GM23338 (cell line): ENCODE measurements around the gene STOML3. TPM values are rescaled to one million over a fixed set of nuclear protein-coding genes. Genes with fewer than 3 reads are reported as not detected.

Source experiments
- ATAC-seq: fragments of 200-7000 bp; cut with Tn5 transposase; 3 replicates; pipeline ENCODE4 v1.9.1; 2020
- DNase-seq: peaks from one replicate; pipeline ENCODE4 v3.0.0-alpha.2; 2015; ENCODE audit warnings: low spot score
- H2AFZ ChIP-seq: fragments of 200-600 bp; sonication (generic); 2 replicates; pipeline ENCODE4 v1.8.0; 2016; ENCODE audit warnings: antibody characterized with exemption, mild to moderate bottlenecking, moderate library complexity
- H3F3A ChIP-seq: fragments of 200-600 bp; sonication (generic); replicated peaks from 2 replicates; pipeline ENCODE4 v1.8.0; 2017; ENCODE audit warnings: antibody characterized with exemption, mixed run types, low read depth
- H3K27ac ChIP-seq: fragments of 200-600 bp; sonication (generic); 2 replicates; pipeline ENCODE4 v1.6.1; 2016; ENCODE audit warnings: low read depth
- H3K27me3 ChIP-seq: fragments of 200-600 bp; sonication (generic); 2 replicates; pipeline ENCODE4 v1.8.0; 2016; ENCODE audit warnings: mild to moderate bottlenecking, mixed run types, moderate library complexity; ENCODE audit not compliant: insufficient read depth
- H3K36me3 ChIP-seq: fragments of 200-600 bp; sonication (generic); 2 replicates; pipeline ENCODE4 v1.8.0; 2016; ENCODE audit warnings: mild to moderate bottlenecking; ENCODE audit not compliant: insufficient read depth
- H3K4me1 ChIP-seq: fragments of 200-600 bp; sonication (generic); 2 replicates; pipeline ENCODE4 v1.8.0; 2016; ENCODE audit warnings: mild to moderate bottlenecking, moderate library complexity; ENCODE audit not compliant: insufficient read depth
- H3K4me2 ChIP-seq: fragments of 200-600 bp; sonication (generic); 2 replicates; pipeline ENCODE4 v1.7.1; 2017; ENCODE audit warnings: mixed run types
- H3K4me3 ChIP-seq: fragments of 200-600 bp; sonication (generic); 2 replicates; pipeline ENCODE4 v1.6.1; 2016; ENCODE audit warnings: mixed run types
- H3K79me2 ChIP-seq: fragments of 200-600 bp; sonication (generic); replicated peaks from 2 replicates; pipeline ENCODE4 v1.8.0; 2017; ENCODE audit warnings: mild to moderate bottlenecking; ENCODE audit not compliant: insufficient read depth
- H3K9me2 ChIP-seq: fragments of 200-600 bp; sonication (generic); 2 replicates; pipeline ENCODE4 v1.8.0; 2017; ENCODE audit not compliant: insufficient read depth
- H4K20me1 ChIP-seq: fragments of 200-600 bp; sonication (generic); replicated peaks from 2 replicates; pipeline ENCODE4 v1.8.0; 2017; ENCODE audit warnings: mild to moderate bottlenecking; ENCODE audit not compliant: insufficient read depth
- H3K27ac Mint-ChIP-seq: 2 replicates; pipeline ENCODE4 v1.8.0; 2020; ENCODE audit warnings: inconsistent platforms, mild to moderate bottlenecking, moderate library complexity, mixed read lengths
- H3K27me3 Mint-ChIP-seq: 3 replicates; pipeline ENCODE4 v1.8.0; 2022; ENCODE audit warnings: low read depth, mild to moderate bottlenecking, moderate library complexity, mixed read lengths, inconsistent platforms; ENCODE audit not compliant: insufficient read depth, poor library complexity
- H3K36me3 Mint-ChIP-seq: 3 replicates; pipeline ENCODE4 v1.8.0; 2021; ENCODE audit warnings: low read depth, mild to moderate bottlenecking, inconsistent platforms, moderate library complexity, mixed read lengths
- H3K4me1 Mint-ChIP-seq: 3 replicates; pipeline ENCODE4 v1.8.0; 2020; ENCODE audit warnings: mild to moderate bottlenecking, inconsistent platforms, mixed read lengths
- H3K4me3 Mint-ChIP-seq: 3 replicates; pipeline ENCODE4 v1.8.0; 2021; ENCODE audit warnings: moderate library complexity, mild to moderate bottlenecking, inconsistent platforms, mixed read lengths
- H3K9me3 Mint-ChIP-seq: 3 replicates; pipeline ENCODE4 v1.8.0; 2020; ENCODE audit warnings: moderate library complexity, mild to moderate bottlenecking, inconsistent platforms, mixed read lengths
- CREB1 ChIP-seq: fragments of 250-450 bp; sonication (Bioruptor Pico); IDR thresholded peaks from 2 replicates; pipeline ENCODE4 v1.5.0; 2020; ENCODE audit warnings: low read depth, mild to moderate bottlenecking, moderate library complexity
- EZH2 ChIP-seq: fragments of 200-600 bp; sonication (generic); IDR thresholded peaks from one replicate; pipeline ENCODE4 v1.8.0; 2017; ENCODE audit warnings: antibody characterized with exemption, mild to moderate bottlenecking, low read depth; ENCODE audit not compliant: unreplicated experiment
- EZH2phosphoT487 ChIP-seq: fragments of 200-600 bp; sonication (generic); IDR thresholded peaks from one replicate; pipeline ENCODE4 v1.8.1; 2018; ENCODE audit warnings: antibody characterized with exemption; ENCODE audit not compliant: unreplicated experiment
- NANOG ChIP-seq: IDR thresholded peaks from 2 replicates; pipeline ENCODE4 v1.6.1; 2016; ENCODE audit warnings: antibody characterized with exemption, borderline replicate concordance
- POLR2AphosphoS5 ChIP-seq: IDR thresholded peaks from 2 replicates; pipeline ENCODE4 v1.6.1; 2016; ENCODE audit warnings: antibody characterized with exemption, low read depth
- STAT1 ChIP-seq: IDR thresholded peaks from one replicate; pipeline ENCODE4 v1.6.1; 2016; ENCODE audit warnings: antibody characterized with exemption; ENCODE audit not compliant: unreplicated experiment
- ZNF114 ChIP-seq: fragments of 250-450 bp; sonication (Bioruptor Pico); IDR thresholded peaks from 2 replicates; pipeline ENCODE4 v1.5.0; 2020; ENCODE audit warnings: mild to moderate bottlenecking, moderate library complexity
- ZNF331 ChIP-seq: fragments of 250-450 bp; sonication (Bioruptor Pico); IDR thresholded peaks from 2 replicates; pipeline ENCODE4 v1.5.0; 2020; ENCODE audit warnings: low read depth, mild to moderate bottlenecking, moderate library complexity
- polyA plus RNA-seq: library from polyadenylated mRNA; unstranded; fragments of >200 nt; fragmentation: Nextera tagmentation; extraction: Ambion mirVana; gene quantifications from 2 replicates; pipeline ENCODE4 v1.2.1, GENCODE V29; 2016
- total RNA-seq: library from RNA; depleted of rRNA; stranded (reverse); fragments of >200 nt; shearing (Covaris generic); gene quantifications from 2 replicates; pipeline ENCODE4 v1.2.3, GENCODE V29; 2014
- TF ChIP-seq, protein P1 (sequence below): IDR thresholded peaks from one replicate; pipeline ENCODE4 v1.6.1; 2018; ENCODE audit warnings: antibody characterized with exemption; ENCODE audit not compliant: unreplicated experiment
- TF ChIP-seq, protein P2 (sequence below), 2 experiments: fragments of 200-600 bp in 1 of 2; sonication (generic) in 1 of 2; conservative IDR thresholded peaks; 2 replicates each; pipeline versions ENCODE4 v1.5.1 to v1.6.1; 2016 to 2017; ENCODE audit warnings: antibody characterized with exemption in 2 of 2, low read depth in 2 of 2, mild to moderate bottlenecking in 2 of 2, moderate library complexity in 1 of 2
- TF ChIP-seq, protein P3 (sequence below): fragments of 250-450 bp; sonication (Bioruptor Pico); IDR thresholded peaks from 2 replicates; pipeline ENCODE4 v1.5.0; 2020; ENCODE audit warnings: mild to moderate bottlenecking, moderate library complexity
- TF ChIP-seq, protein P4 (sequence below): IDR thresholded peaks from 2 replicates; pipeline ENCODE4 v1.6.1; 2016; ENCODE audit warnings: antibody characterized with exemption

STOML3 gene
- total and polyA plus RNA-seq, 2 experiments from 2014 or later = not detected

DNA sequence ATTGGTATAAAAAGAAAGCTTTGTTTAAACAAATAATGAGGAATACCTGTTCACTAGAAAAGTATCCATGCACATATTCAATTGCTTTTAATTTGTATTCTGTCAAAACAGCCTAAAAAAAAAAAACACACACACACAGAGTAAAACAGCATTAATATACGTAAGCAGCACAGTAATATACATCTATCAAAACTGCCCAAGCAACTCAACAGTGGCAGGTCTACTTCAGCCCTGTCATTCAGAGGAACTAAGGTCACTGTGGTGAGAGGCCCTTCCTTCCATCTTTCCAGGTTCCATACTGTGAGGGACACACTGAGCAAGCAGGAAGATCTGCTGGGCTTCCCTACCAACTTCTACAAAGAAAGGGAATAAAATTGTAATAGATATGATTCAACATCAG lies 43.5 kb upstream of the STOML3 start:
- H3K4me3 ChIP-seq = peak overlapping the region; percentile 86
- ATAC-seq (no peak), DNase-seq (no peak)
- H2AFZ ChIP-seq = no peak overlapping the region
- peak overlapping the region; percentile 76 for H3K4me2 ChIP-seq
- no peak for TF ChIP-seq EZH2
- TF ChIP-seq, protein P1, sequence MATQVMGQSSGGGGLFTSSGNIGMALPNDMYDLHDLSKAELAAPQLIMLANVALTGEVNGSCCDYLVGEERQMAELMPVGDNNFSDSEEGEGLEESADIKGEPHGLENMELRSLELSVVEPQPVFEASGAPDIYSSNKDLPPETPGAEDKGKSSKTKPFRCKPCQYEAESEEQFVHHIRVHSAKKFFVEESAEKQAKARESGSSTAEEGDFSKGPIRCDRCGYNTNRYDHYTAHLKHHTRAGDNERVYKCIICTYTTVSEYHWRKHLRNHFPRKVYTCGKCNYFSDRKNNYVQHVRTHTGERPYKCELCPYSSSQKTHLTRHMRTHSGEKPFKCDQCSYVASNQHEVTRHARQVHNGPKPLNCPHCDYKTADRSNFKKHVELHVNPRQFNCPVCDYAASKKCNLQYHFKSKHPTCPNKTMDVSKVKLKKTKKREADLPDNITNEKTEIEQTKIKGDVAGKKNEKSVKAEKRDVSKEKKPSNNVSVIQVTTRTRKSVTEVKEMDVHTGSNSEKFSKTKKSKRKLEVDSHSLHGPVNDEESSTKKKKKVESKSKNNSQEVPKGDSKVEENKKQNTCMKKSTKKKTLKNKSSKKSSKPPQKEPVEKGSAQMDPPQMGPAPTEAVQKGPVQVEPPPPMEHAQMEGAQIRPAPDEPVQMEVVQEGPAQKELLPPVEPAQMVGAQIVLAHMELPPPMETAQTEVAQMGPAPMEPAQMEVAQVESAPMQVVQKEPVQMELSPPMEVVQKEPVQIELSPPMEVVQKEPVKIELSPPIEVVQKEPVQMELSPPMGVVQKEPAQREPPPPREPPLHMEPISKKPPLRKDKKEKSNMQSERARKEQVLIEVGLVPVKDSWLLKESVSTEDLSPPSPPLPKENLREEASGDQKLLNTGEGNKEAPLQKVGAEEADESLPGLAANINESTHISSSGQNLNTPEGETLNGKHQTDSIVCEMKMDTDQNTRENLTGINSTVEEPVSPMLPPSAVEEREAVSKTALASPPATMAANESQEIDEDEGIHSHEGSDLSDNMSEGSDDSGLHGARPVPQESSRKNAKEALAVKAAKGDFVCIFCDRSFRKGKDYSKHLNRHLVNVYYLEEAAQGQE = no peak
- TF ChIP-seq, protein P2, sequence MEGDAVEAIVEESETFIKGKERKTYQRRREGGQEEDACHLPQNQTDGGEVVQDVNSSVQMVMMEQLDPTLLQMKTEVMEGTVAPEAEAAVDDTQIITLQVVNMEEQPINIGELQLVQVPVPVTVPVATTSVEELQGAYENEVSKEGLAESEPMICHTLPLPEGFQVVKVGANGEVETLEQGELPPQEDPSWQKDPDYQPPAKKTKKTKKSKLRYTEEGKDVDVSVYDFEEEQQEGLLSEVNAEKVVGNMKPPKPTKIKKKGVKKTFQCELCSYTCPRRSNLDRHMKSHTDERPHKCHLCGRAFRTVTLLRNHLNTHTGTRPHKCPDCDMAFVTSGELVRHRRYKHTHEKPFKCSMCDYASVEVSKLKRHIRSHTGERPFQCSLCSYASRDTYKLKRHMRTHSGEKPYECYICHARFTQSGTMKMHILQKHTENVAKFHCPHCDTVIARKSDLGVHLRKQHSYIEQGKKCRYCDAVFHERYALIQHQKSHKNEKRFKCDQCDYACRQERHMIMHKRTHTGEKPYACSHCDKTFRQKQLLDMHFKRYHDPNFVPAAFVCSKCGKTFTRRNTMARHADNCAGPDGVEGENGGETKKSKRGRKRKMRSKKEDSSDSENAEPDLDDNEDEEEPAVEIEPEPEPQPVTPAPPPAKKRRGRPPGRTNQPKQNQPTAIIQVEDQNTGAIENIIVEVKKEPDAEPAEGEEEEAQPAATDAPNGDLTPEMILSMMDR (conservative IDR thresholded peaks at IDR 0.05; ENCODE audit: low read depth in 2 of 2) = no peak
- no peak for TF ChIP-seq ZNF114
- TF ChIP-seq STAT1 = no peak
- no peak for TF ChIP-seq ZNF331 (CRISPR knock-in tag)
- TF ChIP-seq, protein P3, sequence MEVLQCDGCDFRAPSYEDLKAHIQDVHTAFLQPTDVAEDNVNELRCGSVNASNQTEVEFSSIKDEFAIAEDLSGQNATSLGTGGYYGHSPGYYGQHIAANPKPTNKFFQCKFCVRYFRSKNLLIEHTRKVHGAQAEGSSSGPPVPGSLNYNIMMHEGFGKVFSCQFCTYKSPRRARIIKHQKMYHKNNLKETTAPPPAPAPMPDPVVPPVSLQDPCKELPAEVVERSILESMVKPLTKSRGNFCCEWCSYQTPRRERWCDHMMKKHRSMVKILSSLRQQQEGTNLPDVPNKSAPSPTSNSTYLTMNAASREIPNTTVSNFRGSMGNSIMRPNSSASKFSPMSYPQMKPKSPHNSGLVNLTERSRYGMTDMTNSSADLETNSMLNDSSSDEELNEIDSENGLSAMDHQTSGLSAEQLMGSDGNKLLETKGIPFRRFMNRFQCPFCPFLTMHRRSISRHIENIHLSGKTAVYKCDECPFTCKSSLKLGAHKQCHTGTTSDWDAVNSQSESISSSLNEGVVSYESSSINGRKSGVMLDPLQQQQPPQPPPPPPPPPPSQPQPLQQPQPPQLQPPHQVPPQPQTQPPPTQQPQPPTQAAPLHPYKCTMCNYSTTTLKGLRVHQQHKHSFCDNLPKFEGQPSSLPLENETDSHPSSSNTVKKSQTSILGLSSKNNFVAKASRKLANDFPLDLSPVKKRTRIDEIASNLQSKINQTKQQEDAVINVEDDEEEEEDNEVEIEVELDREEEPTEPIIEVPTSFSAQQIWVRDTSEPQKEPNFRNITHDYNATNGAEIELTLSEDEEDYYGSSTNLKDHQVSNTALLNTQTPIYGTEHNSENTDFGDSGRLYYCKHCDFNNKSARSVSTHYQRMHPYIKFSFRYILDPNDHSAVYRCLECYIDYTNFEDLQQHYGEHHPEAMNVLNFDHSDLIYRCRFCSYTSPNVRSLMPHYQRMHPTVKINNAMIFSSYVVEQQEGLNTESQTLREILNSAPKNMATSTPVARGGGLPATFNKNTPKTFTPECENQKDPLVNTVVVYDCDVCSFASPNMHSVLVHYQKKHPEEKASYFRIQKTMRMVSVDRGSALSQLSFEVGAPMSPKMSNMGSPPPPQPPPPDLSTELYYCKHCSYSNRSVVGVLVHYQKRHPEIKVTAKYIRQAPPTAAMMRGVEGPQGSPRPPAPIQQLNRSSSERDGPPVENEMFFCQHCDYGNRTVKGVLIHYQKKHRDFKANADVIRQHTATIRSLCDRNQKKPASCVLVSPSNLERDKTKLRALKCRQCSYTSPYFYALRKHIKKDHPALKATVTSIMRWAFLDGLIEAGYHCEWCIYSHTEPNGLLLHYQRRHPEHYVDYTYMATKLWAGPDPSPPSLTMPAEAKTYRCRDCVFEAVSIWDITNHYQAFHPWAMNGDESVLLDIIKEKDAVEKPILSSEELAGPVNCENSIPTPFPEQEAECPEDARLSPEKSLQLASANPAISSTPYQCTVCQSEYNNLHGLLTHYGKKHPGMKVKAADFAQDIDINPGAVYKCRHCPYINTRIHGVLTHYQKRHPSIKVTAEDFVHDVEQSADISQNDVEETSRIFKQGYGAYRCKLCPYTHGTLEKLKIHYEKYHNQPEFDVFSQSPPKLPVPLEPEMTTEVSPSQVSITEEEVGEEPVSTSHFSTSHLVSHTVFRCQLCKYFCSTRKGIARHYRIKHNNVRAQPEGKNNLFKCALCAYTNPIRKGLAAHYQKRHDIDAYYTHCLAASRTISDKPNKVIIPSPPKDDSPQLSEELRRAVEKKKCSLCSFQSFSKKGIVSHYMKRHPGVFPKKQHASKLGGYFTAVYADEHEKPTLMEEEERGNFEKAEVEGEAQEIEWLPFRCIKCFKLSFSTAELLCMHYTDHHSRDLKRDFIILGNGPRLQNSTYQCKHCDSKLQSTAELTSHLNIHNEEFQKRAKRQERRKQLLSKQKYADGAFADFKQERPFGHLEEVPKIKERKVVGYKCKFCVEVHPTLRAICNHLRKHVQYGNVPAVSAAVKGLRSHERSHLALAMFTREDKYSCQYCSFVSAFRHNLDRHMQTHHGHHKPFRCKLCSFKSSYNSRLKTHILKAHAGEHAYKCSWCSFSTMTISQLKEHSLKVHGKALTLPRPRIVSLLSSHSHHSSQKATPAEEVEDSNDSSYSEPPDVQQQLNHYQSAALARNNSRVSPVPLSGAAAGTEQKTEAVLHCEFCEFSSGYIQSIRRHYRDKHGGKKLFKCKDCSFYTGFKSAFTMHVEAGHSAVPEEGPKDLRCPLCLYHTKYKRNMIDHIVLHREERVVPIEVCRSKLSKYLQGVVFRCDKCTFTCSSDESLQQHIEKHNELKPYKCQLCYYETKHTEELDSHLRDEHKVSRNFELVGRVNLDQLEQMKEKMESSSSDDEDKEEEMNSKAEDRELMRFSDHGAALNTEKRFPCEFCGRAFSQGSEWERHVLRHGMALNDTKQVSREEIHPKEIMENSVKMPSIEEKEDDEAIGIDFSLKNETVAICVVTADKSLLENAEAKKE (CRISPR knock-in tag) = no peak
- no peak for TF ChIP-seq CREB1 (CRISPR knock-in tag)
- TF ChIP-seq NANOG = no peak
- TF ChIP-seq, protein P4, sequence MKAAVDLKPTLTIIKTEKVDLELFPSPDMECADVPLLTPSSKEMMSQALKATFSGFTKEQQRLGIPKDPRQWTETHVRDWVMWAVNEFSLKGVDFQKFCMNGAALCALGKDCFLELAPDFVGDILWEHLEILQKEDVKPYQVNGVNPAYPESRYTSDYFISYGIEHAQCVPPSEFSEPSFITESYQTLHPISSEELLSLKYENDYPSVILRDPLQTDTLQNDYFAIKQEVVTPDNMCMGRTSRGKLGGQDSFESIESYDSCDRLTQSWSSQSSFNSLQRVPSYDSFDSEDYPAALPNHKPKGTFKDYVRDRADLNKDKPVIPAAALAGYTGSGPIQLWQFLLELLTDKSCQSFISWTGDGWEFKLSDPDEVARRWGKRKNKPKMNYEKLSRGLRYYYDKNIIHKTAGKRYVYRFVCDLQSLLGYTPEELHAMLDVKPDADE = no peak
- TF ChIP-seq POLR2AphosphoS5 = no peak
- TF ChIP-seq EZH2phosphoT487 = no peak
- no peak overlapping the region for H3K27ac ChIP-seq
- Mint-ChIP-seq H3K4me1 (peaks cover 34% of the 10 kb centered on the region), H3K4me3 (peak overlapping the region; percentile 93), H3K27me3 (peaks cover 2% of the 10 kb centered on the region), H3K9me3 (no peaks in the 10 kb centered on the region), H3K36me3 (peaks cover 26% of the 10 kb centered on the region), H3K27ac (no peak overlapping the region)
- H4K20me1 ChIP-seq = peaks cover 33% of the 10 kb centered on the region; the same call in 1 of the 2 replicates
- peaks cover under 1% of the 10 kb centered on the region; the same call in 1 of the 2 replicates for H3K36me3 ChIP-seq
- no peaks in the 10 kb centered on the region for H3K9me2 ChIP-seq
- no peaks in the 10 kb centered on the region for H3K27me3 ChIP-seq
- H3F3A ChIP-seq = no peaks in the 10 kb centered on the region
- peaks cover 19% of the 10 kb centered on the region for H3K4me1 ChIP-seq
- peaks cover 85% of the 10 kb centered on the region for H3K79me2 ChIP-seq
